ENCODE measurements around the gene PRH1. TPM values are rescaled to one million over a fixed set of nuclear protein-coding genes. Genes with fewer than 3 reads are reported as not detected.

PRH1 gene
- total RNA-seq, 4 donors from 2014 or later = 13.1 to 84.0 (median 57.5) TPM

- Histone ChIP-seq H3K4me1 (no peaks in the 10 kb centered on the region), H3K4me3 (no peak within 1 kb of the TSS), H3K36me3 (no peaks in the 10 kb centered on the region), H3K9me3 (no peaks in the 10 kb centered on the region), H3K27ac (no peak within 1 kb of the TSS), H3K27me3 (no peaks in the 10 kb centered on the region)
- TF ChIP-seq CTCF (IDR thresholded peaks at IDR 0.05) (no peak), POLR2A (IDR thresholded peaks at IDR 0.05) (no peak)
- no peak for DNase-seq
- intact Hi-C loops (cut with DNase I; ENCODE audit: low total_unique reads) = no loop called here
Measured at GRCh38 chr12:10849425-10849878, 34.6 kb downstream of the PRH1 start, which contains the start of gene PRR4. Gene PRR4, minus strand, starts transcription at chr12:10849475. Its CDS starts 38 bp downstream, at chr12:10849437.

- Histone ChIP-seq H3K27ac (no peak overlapping the region), H3K27me3 (no peaks in the 10 kb centered on the region), H3K4me1 (no peaks in the 10 kb centered on the region), H3K4me3 (no peak overlapping the region), H3K9me3 (no peaks in the 10 kb centered on the region), H3K36me3 (no peaks in the 10 kb centered on the region)
- no peak for DNase-seq
- intact Hi-C loops (cut with DNase I; ENCODE audit: low total_unique reads) = no loop called here
- no peak for TF ChIP-seq POLR2A (IDR thresholded peaks at IDR 0.05)
- no peak for TF ChIP-seq CTCF (IDR thresholded peaks at IDR 0.05)
Measured at GRCh38 chr12:10847744-10848143, 36.3 kb downstream of the PRH1 start.

GRCh38 chr12:10842862-10843261 is 41.2 kb downstream of the PRH1 start:
- Histone ChIP-seq H3K4me1 (no peaks in the 10 kb centered on the region), H3K27ac (no peak overlapping the region), H3K27me3 (no peaks in the 10 kb centered on the region), H3K36me3 (no peaks in the 10 kb centered on the region), H3K9me3 (no peaks in the 10 kb centered on the region), H3K4me3 (no peak overlapping the region)
- intact Hi-C loops (cut with DNase I; ENCODE audit: low total_unique reads) = no loop called here
- TF ChIP-seq POLR2A (IDR thresholded peaks at IDR 0.05) (no peak), CTCF (IDR thresholded peaks at IDR 0.05) (no peak)
- DNase-seq = no peak

- Histone ChIP-seq H3K9me3 (no peaks in the 10 kb centered on the region), H3K27me3 (no peaks in the 10 kb centered on the region), H3K36me3 (no peaks in the 10 kb centered on the region), H3K4me3 (no peak overlapping the region), H3K4me1 (no peaks in the 10 kb centered on the region), H3K27ac (no peak overlapping the region)
- TF ChIP-seq CTCF (IDR thresholded peaks at IDR 0.05) (no peak), POLR2A (IDR thresholded peaks at IDR 0.05) (no peak)
- intact Hi-C loops (cut with DNase I; ENCODE audit: low total_unique reads) = no loop called here
- DNase-seq = no peak
Measured at GRCh38 chr12:10838461-10838860, 45.6 kb downstream of the PRH1 start.

Small RNA genes within 50 kb of the gene (small RNA-seq; reads per million reads assigned to genes)
- not detected for gene PRR4

Other genes starting within 250 kb of the PRH1 start
- gene STYK1, start 210.2 kb downstream of the PRH1 start, total RNA-seq = 1 to 10 TPM in 1 of 4 donors, under 1 TPM in 1, not detected in 2; 0.62 to 2.1 TPM
- 100 to 1,000 TPM in 3 of 4 donors, 10 to 100 TPM in 1; 49.4 to 372 (median 216) TPM for gene YBX3, start 160.9 kb downstream of the PRH1 start, total RNA-seq
- under 1 TPM in 1 of 4 donors, not detected in 3; 0.28 TPM for gene TAS2R7, start 81.6 kb downstream of the PRH1 start, total RNA-seq
- under 1 TPM in 1 of 4 donors, not detected in 3; 0.49 TPM for gene TAS2R8, start 77.0 kb downstream of the PRH1 start, total RNA-seq
- gene TAS2R9, start 74.1 kb downstream of the PRH1 start, total RNA-seq = under 1 TPM in 1 of 4 donors, not detected in 3; 0.28 TPM
- gene TAS2R10, start 57.9 kb downstream of the PRH1 start, total RNA-seq = 1 to 10 TPM in 2 of 4 donors, not detected in 2; 2.3 to 5.2 TPM
- gene PRR4, start 34.8 kb downstream of the PRH1 start, total RNA-seq = 10 to 100 TPM in 1 of 4 donors, 1 to 10 TPM in 2, not detected in 1; 3.0 to 11.0 (median 7.9) TPM
- 10 to 100 TPM in 1 of 4 donors, 1 to 10 TPM in 2, under 1 TPM in 1; 0.51 to 11.3 (median 4.3) TPM for gene TAS2R13, start 25.3 kb upstream of the PRH1 start, total RNA-seq
- not detected for gene PRH2, start 45.0 kb upstream of the PRH1 start, total RNA-seq
- 10 to 100 TPM in 1 of 4 donors, 1 to 10 TPM in 2, under 1 TPM in 1; 0.26 to 21.1 (median 9.1) TPM for gene TAS2R14, start 55.0 kb upstream of the PRH1 start, total RNA-seq
- gene TAS2R50, start 102.7 kb upstream of the PRH1 start, total RNA-seq = 10 to 100 TPM in 1 of 4 donors, 1 to 10 TPM in 2, not detected in 1; 1.2 to 20.0 (median 5.8) TPM
- gene TAS2R20, start 114.0 kb upstream of the PRH1 start, total RNA-seq = 10 to 100 TPM in 1 of 4 donors, 1 to 10 TPM in 2, under 1 TPM in 1; 0.77 to 24.1 (median 4.8) TPM
- gene TAS2R19, start 138.4 kb upstream of the PRH1 start, total RNA-seq = 10 to 100 TPM in 2 of 4 donors, 1 to 10 TPM in 2; 2.6 to 32.1 (median 8.2) TPM
- 10 to 100 TPM in 3 of 4 donors, under 1 TPM in 1; 0.59 to 30.8 (median 15.7) TPM for gene TAS2R31, start 147.2 kb upstream of the PRH1 start, total RNA-seq
- 1 to 10 TPM in 2 of 4 donors, not detected in 2; 5.5 to 8.7 TPM for gene TAS2R46, start 178.0 kb upstream of the PRH1 start, total RNA-seq
- 10 to 100 TPM in 1 of 4 donors, 1 to 10 TPM in 1, under 1 TPM in 1, not detected in 1; 0.29 to 19.5 (median 7.7) TPM for gene TAS2R43, start 208.1 kb upstream of the PRH1 start, total RNA-seq

Data from uterus (tissue), 4 donors.